ENCODE measurements around the gene FAF1. TPM values are rescaled to one million over a fixed set of nuclear protein-coding genes. Genes with fewer than 3 reads are reported as not detected.
"Not testable (repeated sequence)": the region's sequence is repeated elsewhere in the genome, so short reads cannot be mapped to it uniquely, and the experiment has no call there.

FAF1 gene
- total RNA-seq, 1 experiment from 2014 or later: 112 TPM

DNA sequence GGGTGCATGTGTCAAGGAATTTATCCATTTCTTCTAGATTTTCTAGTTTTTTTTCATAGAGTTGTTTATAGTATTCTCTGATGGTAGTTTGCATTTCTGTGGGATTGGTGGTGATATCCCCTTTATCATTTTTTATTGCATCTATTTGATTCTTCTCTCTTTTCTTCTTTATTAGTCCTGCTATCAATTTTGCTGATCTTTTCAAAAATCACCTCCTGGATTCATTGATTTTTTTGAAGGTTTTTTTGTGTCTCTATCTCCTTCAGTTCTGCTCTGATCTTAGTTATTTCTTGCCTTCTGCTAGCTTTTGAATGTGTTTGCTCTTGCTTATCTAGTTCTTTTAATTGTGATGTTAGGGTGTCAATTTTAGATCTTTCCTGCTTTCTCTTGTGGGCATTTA, 52.5 kb downstream of the FAF1 start:
- not testable (repeated sequence) for H3K4me1 ChIP-seq (ENCODE audit: low read length); H3K27ac ChIP-seq (ENCODE audit: low read length); H3K9me2 ChIP-seq (replicated peaks; ENCODE audit: insufficient read depth, low read length); H3K4me3 ChIP-seq (ENCODE audit: low read length); H3K36me3 ChIP-seq (ENCODE audit: insufficient read depth, low read length); H4K20me1 ChIP-seq (ENCODE audit: insufficient read depth, low read depth, low read length); H3K9me3 ChIP-seq (ENCODE audit: low read length); H3K9ac ChIP-seq (ENCODE audit: low read length); H3K27me3 ChIP-seq (ENCODE audit: low read length); DNase-seq; H3K4me2 ChIP-seq (ENCODE audit: low read depth, low read length, poor library complexity, severe bottlenecking); H2AFZ ChIP-seq (ENCODE audit: low read length)
- peaks cover 37% of the 10 kb centered on the region for H3K79me2 ChIP-seq (ENCODE audit: low read length)

GRCh38 chr1:50906050-50906449, 54.0 kb downstream of the FAF1 start:
- H2AFZ ChIP-seq (ENCODE audit: low read length); H3K27ac ChIP-seq (ENCODE audit: low read length); DNase-seq; H3K4me2 ChIP-seq (ENCODE audit: low read depth, low read length, poor library complexity, severe bottlenecking); H3K27me3 ChIP-seq (ENCODE audit: low read length); H3K9me3 ChIP-seq (ENCODE audit: low read length); H3K9me2 ChIP-seq (replicated peaks; ENCODE audit: insufficient read depth, low read length); H3K36me3 ChIP-seq (ENCODE audit: insufficient read depth, low read length); H4K20me1 ChIP-seq (ENCODE audit: insufficient read depth, low read depth, low read length); H3K9ac ChIP-seq (ENCODE audit: low read length); H3K4me3 ChIP-seq (ENCODE audit: low read length); H3K4me1 ChIP-seq (ENCODE audit: low read length): not testable (repeated sequence)
- peaks cover 36% of the 10 kb centered on the region for H3K79me2 ChIP-seq (ENCODE audit: low read length)

GRCh38 chr1:50902419-50902818, 57.6 kb downstream of the FAF1 start:
- Histone ChIP-seq H2AFZ (ENCODE audit: low read length) (no peak overlapping the region), H3K27ac (ENCODE audit: low read length) (no peak overlapping the region), H3K9ac (ENCODE audit: low read length) (no peak overlapping the region), H3K4me1 (ENCODE audit: low read length) (no peaks in the 10 kb centered on the region), H4K20me1 (ENCODE audit: insufficient read depth, low read depth, low read length) (no peaks in the 10 kb centered on the region), H3K4me2 (ENCODE audit: low read depth, low read length, poor library complexity, severe bottlenecking) (no peak overlapping the region), H3K4me3 (ENCODE audit: low read length) (no peak overlapping the region), H3K9me3 (ENCODE audit: low read length) (no peaks in the 10 kb centered on the region), H3K27me3 (ENCODE audit: low read length) (no peaks in the 10 kb centered on the region), H3K9me2 (replicated peaks; ENCODE audit: insufficient read depth, low read length) (no peaks in the 10 kb centered on the region), H3K36me3 (ENCODE audit: insufficient read depth, low read length) (no peaks in the 10 kb centered on the region), H3K79me2 (ENCODE audit: low read length) (peaks cover 73% of the 10 kb centered on the region)
- no peak for DNase-seq

GRCh38 chr1:50901872-50902271, 58.2 kb downstream of the FAF1 start:
- no peak overlapping the region for H3K9ac ChIP-seq (ENCODE audit: low read length)
- DNase-seq: no peak
- no peak overlapping the region for H3K27ac ChIP-seq (ENCODE audit: low read length)
- no peak overlapping the region for H2AFZ ChIP-seq (ENCODE audit: low read length)
- H4K20me1 ChIP-seq (ENCODE audit: insufficient read depth, low read depth, low read length): no peaks in the 10 kb centered on the region
- no peaks in the 10 kb centered on the region for H3K9me2 ChIP-seq (replicated peaks; ENCODE audit: insufficient read depth, low read length)
- H3K9me3 ChIP-seq (ENCODE audit: low read length): no peaks in the 10 kb centered on the region
- H3K36me3 ChIP-seq (ENCODE audit: insufficient read depth, low read length): no peaks in the 10 kb centered on the region
- peaks cover 78% of the 10 kb centered on the region for H3K79me2 ChIP-seq (ENCODE audit: low read length)
- H3K4me2 ChIP-seq (ENCODE audit: low read depth, low read length, poor library complexity, severe bottlenecking): no peak overlapping the region
- H3K27me3 ChIP-seq (ENCODE audit: low read length): no peaks in the 10 kb centered on the region
- H3K4me3 ChIP-seq (ENCODE audit: low read length): no peak overlapping the region
- H3K4me1 ChIP-seq (ENCODE audit: low read length): no peaks in the 10 kb centered on the region

GRCh38 chr1:50898773-50899172, 61.3 kb downstream of the FAF1 start:
- peak; percentile 17 for DNase-seq
- no peaks in the 10 kb centered on the region for H3K4me1 ChIP-seq (ENCODE audit: low read length)
- H3K36me3 ChIP-seq (ENCODE audit: insufficient read depth, low read length): no peaks in the 10 kb centered on the region
- no peak overlapping the region for H2AFZ ChIP-seq (ENCODE audit: low read length)
- H3K4me2 ChIP-seq (ENCODE audit: low read depth, low read length, poor library complexity, severe bottlenecking): no peak overlapping the region
- no peak overlapping the region for H3K27ac ChIP-seq (ENCODE audit: low read length)
- H3K9ac ChIP-seq (ENCODE audit: low read length): no peak overlapping the region
- H3K27me3 ChIP-seq (ENCODE audit: low read length): no peaks in the 10 kb centered on the region
- no peak overlapping the region for H3K4me3 ChIP-seq (ENCODE audit: low read length)
- no peaks in the 10 kb centered on the region for H4K20me1 ChIP-seq (ENCODE audit: insufficient read depth, low read depth, low read length)
- peaks cover 98% of the 10 kb centered on the region for H3K79me2 ChIP-seq (ENCODE audit: low read length)
- no peaks in the 10 kb centered on the region for H3K9me3 ChIP-seq (ENCODE audit: low read length)
- no peaks in the 10 kb centered on the region for H3K9me2 ChIP-seq (replicated peaks; ENCODE audit: insufficient read depth, low read length)

GRCh38 chr1:50894340-50894739, 65.7 kb downstream of the FAF1 start:
- Histone ChIP-seq H3K4me3 (ENCODE audit: low read length) (no peak overlapping the region), H3K79me2 (ENCODE audit: low read length) (peaks cover 76% of the 10 kb centered on the region), H3K9ac (ENCODE audit: low read length) (no peak overlapping the region), H3K9me3 (ENCODE audit: low read length) (no peaks in the 10 kb centered on the region), H3K4me1 (ENCODE audit: low read length) (no peaks in the 10 kb centered on the region), H4K20me1 (ENCODE audit: insufficient read depth, low read depth, low read length) (no peaks in the 10 kb centered on the region), H3K9me2 (replicated peaks; ENCODE audit: insufficient read depth, low read length) (no peaks in the 10 kb centered on the region), H2AFZ (ENCODE audit: low read length) (no peak overlapping the region), H3K27me3 (ENCODE audit: low read length) (no peaks in the 10 kb centered on the region), H3K27ac (ENCODE audit: low read length) (no peak overlapping the region), H3K36me3 (ENCODE audit: insufficient read depth, low read length) (no peaks in the 10 kb centered on the region; the same call in 1 of the 2 replicates), H3K4me2 (ENCODE audit: low read depth, low read length, poor library complexity, severe bottlenecking) (no peak overlapping the region)
- DNase-seq: no peak

DNA sequence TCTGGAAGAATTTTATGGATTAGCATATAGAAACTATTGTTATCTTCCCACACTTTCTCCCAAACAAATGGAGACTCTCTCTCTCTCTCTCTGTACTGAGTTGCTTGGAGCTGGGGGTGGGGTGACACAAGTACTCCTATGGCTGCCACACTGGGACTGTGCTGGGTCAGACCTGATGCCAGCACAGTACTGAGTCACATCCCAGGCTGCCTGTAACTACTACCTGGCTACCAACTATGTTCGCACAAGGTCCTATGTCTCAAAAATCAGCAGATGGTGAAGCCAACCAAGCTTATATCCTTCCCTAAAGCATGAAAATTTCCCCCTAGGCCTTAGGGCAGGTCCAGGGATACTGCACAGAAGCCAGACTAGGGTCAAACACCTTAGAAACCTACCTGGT, 66.6 kb downstream of the FAF1 start:
- Histone ChIP-seq H3K9me3 (ENCODE audit: low read length) (no peaks in the 10 kb centered on the region), H3K27me3 (ENCODE audit: low read length) (no peaks in the 10 kb centered on the region), H3K9me2 (replicated peaks; ENCODE audit: insufficient read depth, low read length) (no peaks in the 10 kb centered on the region), H3K4me2 (ENCODE audit: low read depth, low read length, poor library complexity, severe bottlenecking) (no peak overlapping the region), H3K4me1 (ENCODE audit: low read length) (no peaks in the 10 kb centered on the region), H3K27ac (ENCODE audit: low read length) (no peak overlapping the region), H3K79me2 (ENCODE audit: low read length) (peaks cover 68% of the 10 kb centered on the region), H3K36me3 (ENCODE audit: insufficient read depth, low read length) (no peaks in the 10 kb centered on the region; the same call in 1 of the 2 replicates), H4K20me1 (ENCODE audit: insufficient read depth, low read depth, low read length) (no peaks in the 10 kb centered on the region), H3K4me3 (ENCODE audit: low read length) (no peak overlapping the region), H2AFZ (ENCODE audit: low read length) (no peak overlapping the region), H3K9ac (ENCODE audit: low read length) (no peak overlapping the region)
- no peak for DNase-seq

DNA sequence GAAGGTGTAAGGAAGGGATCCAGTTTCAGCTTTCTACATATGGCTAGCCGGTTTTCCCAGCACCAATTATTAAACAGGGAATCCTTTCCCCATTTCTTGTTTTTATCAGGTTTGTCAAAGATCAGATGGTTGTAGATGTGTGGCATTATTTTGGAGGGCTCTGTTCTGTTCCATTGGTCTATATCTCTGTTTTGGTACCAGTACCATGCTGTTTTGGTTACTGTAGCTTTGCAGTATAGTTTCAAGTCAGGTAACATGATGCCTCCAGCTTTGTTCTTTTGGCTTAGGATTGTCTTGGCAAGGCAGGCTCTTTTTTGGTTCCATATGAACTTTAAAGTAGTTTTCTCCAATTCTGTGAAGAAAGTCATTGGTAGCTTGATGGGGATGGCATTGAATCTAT, 72.5 kb downstream of the FAF1 start:
- H3K27me3 ChIP-seq (ENCODE audit: low read length); H3K4me2 ChIP-seq (ENCODE audit: low read depth, low read length, poor library complexity, severe bottlenecking); H3K4me3 ChIP-seq (ENCODE audit: low read length); H3K9ac ChIP-seq (ENCODE audit: low read length); H3K9me3 ChIP-seq (ENCODE audit: low read length); H4K20me1 ChIP-seq (ENCODE audit: insufficient read depth, low read depth, low read length); H3K36me3 ChIP-seq (ENCODE audit: insufficient read depth, low read length); H3K27ac ChIP-seq (ENCODE audit: low read length); H2AFZ ChIP-seq (ENCODE audit: low read length); DNase-seq; H3K9me2 ChIP-seq (replicated peaks; ENCODE audit: insufficient read depth, low read length); H3K4me1 ChIP-seq (ENCODE audit: low read length): not testable (repeated sequence)
- peaks cover 45% of the 10 kb centered on the region for H3K79me2 ChIP-seq (ENCODE audit: low read length)

GRCh38 chr1:50880373-50880772, 79.7 kb downstream of the FAF1 start:
- no peak overlapping the region for H3K27ac ChIP-seq (ENCODE audit: low read length)
- H3K27me3 ChIP-seq (ENCODE audit: low read length): no peaks in the 10 kb centered on the region
- no peak overlapping the region for H3K4me3 ChIP-seq (ENCODE audit: low read length)
- 0 out of 2 replicates have a peak, but pooled peaks cover 3% of the 10 kb centered on the region for H4K20me1 ChIP-seq (ENCODE audit: insufficient read depth, low read depth, low read length)
- no peaks in the 10 kb centered on the region for H3K9me3 ChIP-seq (ENCODE audit: low read length)
- H3K36me3 ChIP-seq (ENCODE audit: insufficient read depth, low read length): no peaks in the 10 kb centered on the region
- H3K4me2 ChIP-seq (ENCODE audit: low read depth, low read length, poor library complexity, severe bottlenecking): no peak overlapping the region
- no peak for DNase-seq
- H3K4me1 ChIP-seq (ENCODE audit: low read length): no peaks in the 10 kb centered on the region; the same call in 1 of the 2 replicates
- no peaks in the 10 kb centered on the region for H3K9me2 ChIP-seq (replicated peaks; ENCODE audit: insufficient read depth, low read length)
- H3K79me2 ChIP-seq (ENCODE audit: low read length): peaks cover 91% of the 10 kb centered on the region
- H3K9ac ChIP-seq (ENCODE audit: low read length): no peak overlapping the region
- no peak overlapping the region for H2AFZ ChIP-seq (ENCODE audit: low read length)

All from Karpas-422 (cell line).